ENCODE data around the gene IPO4. TPM values are rescaled to one million over a fixed set of nuclear protein-coding genes. Genes with fewer than 3 reads are reported as not detected.

IPO4 gene
- total and polyA plus RNA-seq, 2 of the 13 experiments (the other 11 are each of a cell fraction or from before 2014, with no cell fraction given): 39.0 to 179 TPM

GRCh38 chr14:24182110-24182882 lies 6.3 kb downstream of the IPO4 start:
- no peak for FAIRE-seq
- Histone ChIP-seq H3K27ac (ENCODE audit: extremely low read length, insufficient read depth, low read length) (no peak overlapping the region), H3K4me3 (replicated peaks in 1 of 3; ENCODE audit: insufficient read depth in 1 of 3, low read depth in 2 of 3, low read length in 3 of 3) (no peak overlapping the region), H3K4me2 (ENCODE audit: low read depth, low read length) (no peak overlapping the region), H2AFZ (ENCODE audit: low read length) (no peak overlapping the region), H3K4me1 (ENCODE audit: insufficient read depth, low read length) (peaks cover 6% of the 10 kb centered on the region), H3K36me3 (replicated peaks in 1 of 2; ENCODE audit: control insufficient read depth in 1 of 2, insufficient read depth in 2 of 2, low read length in 2 of 2) (peaks cover 84 to 96% of the 10 kb centered on the region in 2 experiments), H3K27me3 (ENCODE audit: control insufficient read depth in 1 of 2, insufficient read depth in 2 of 2, low read length in 2 of 2) (no peaks in the 10 kb centered on the region), H4K20me1 (ENCODE audit: insufficient read depth, low read length) (no peaks in the 10 kb centered on the region), H3K79me2 (ENCODE audit: insufficient read depth, low read length) (peaks cover 6% of the 10 kb centered on the region), H3K9me3 (ENCODE audit: low read length) (no peaks in the 10 kb centered on the region), H3K9ac (ENCODE audit: insufficient read depth, low read depth, low read length) (no peak overlapping the region)
- ChIA-PET POLR2A (interaction anchor here (1.0 to 8.1 kb wide), 7 partner anchors 13 to 124 kb away, joined by 3 to 53 read pairs (median 13); partner anchors contain the start of genes CHMP4A, IRF9, PCK2 and PSME2), CTCF (ENCODE audit: low intra/inter-chr PET ratio, low total read pairs) (no interaction called here)
- DNase-seq (ENCODE audit: low spot score): no peak
- TF ChIP-seq POLR2A (IDR thresholded peaks at IDR 0.05; ENCODE audit: insufficient read depth in 1 of 2, low read depth in 2 of 2, low read length in 2 of 2): 0 out of 4 replicates have a peak, but pooled peaks of 1 of the 2 experiments have one; percentile 11
- TF ChIP-seq RBFOX2 (IDR thresholded peaks at IDR 0.05; ENCODE audit: low read depth, low read length): peak; percentile 47; the same call in 1 of the 2 replicates
- TF ChIP-seq TRIM22 (IDR thresholded peaks at IDR 0.05): no peak
- peak; percentile 36 for TF ChIP-seq RBM22 (optimal IDR thresholded peaks at IDR 0.05; ENCODE audit: low read length)
- TF ChIP-seq RFX5 (IDR thresholded peaks at IDR 0.05; ENCODE audit: low read depth, low read length): no peak
- peak; percentile 66; the same call in 1 of the 2 replicates for TF ChIP-seq PAF1 (CRISPR knock-in tag; IDR thresholded peaks at IDR 0.05)
- TF ChIP-seq BORCS8-MEF2B (CRISPR knock-in tag; IDR thresholded peaks at IDR 0.05): 0 out of 2 replicates have a peak, but pooled peaks have one; percentile 3
- TF ChIP-seq DNMT3B (CRISPR knock-in tag; conservative IDR thresholded peaks at IDR 0.05): no peak
- TF ChIP-seq THAP7 (CRISPR knock-in tag; IDR thresholded peaks at IDR 0.05): 0 out of 2 replicates have a peak, but pooled peaks have one; percentile 30
- TF ChIP-seq ZNF34 (CRISPR knock-in tag; IDR thresholded peaks at IDR 0.05; ENCODE audit: borderline replicate concordance): 0 out of 2 replicates have a peak, but pooled peaks have one; percentile 15
- TF ChIP-seq MXD3 (CRISPR knock-in tag; IDR thresholded peaks at IDR 0.05): 0 out of 2 replicates have a peak, but pooled peaks have one; percentile 17
- TF ChIP-seq AHDC1 (CRISPR knock-in tag; IDR thresholded peaks at IDR 0.05; ENCODE audit: borderline replicate concordance): no peak
- TF ChIP-seq SSRP1 (CRISPR knock-in tag; IDR thresholded peaks at IDR 0.05): 0 out of 2 replicates have a peak, but pooled peaks have one; percentile 34
- TF ChIP-seq PHF21A (CRISPR knock-in tag; IDR thresholded peaks at IDR 0.05): no peak
- ATAC-seq: no peak; the same call in 2 of the 3 replicates
- intact Hi-C loops (cut with micrococcal nuclease; ENCODE audit: unreplicated experiment): no loop called here
- 98% methylated on average over 14 of the region's 14 CpGs for WGBS (ENCODE audit: low lambda C conversion rate)
- BruUV-seq (replicated peaks): no TSS peak
- in situ Hi-C loops (cut with HindIII; ENCODE audit: extremely low pct_ligation_motif_present, low pct_unique_long_range_greater_than_20kb): no loop called here

Data from HepG2 (cell line).